ENCODE measurements around the gene AHCY.

DNA sequence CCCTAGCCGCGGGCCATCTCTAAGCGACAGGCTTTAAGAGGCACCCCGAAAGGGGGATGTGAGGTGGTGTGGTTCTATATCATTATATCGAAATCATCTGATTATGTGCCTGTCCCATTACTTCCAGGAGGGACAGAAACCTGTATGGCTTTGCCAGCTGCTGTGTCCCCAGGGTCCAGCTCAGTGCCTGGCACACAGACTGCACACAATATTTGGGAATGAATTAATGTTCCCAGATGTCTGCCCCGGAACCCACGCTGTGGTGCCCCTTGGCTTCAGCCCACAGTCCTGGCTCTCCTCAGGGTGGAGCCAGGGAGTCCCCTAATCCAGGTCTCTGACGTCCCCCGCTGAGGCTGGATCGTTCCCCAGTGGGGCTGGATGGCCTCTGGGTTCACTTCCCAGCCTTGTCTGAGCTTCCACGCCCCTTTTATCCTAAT, 8.9 kb upstream of the AHCY start:
- TF ChIP-seq, protein P1, sequence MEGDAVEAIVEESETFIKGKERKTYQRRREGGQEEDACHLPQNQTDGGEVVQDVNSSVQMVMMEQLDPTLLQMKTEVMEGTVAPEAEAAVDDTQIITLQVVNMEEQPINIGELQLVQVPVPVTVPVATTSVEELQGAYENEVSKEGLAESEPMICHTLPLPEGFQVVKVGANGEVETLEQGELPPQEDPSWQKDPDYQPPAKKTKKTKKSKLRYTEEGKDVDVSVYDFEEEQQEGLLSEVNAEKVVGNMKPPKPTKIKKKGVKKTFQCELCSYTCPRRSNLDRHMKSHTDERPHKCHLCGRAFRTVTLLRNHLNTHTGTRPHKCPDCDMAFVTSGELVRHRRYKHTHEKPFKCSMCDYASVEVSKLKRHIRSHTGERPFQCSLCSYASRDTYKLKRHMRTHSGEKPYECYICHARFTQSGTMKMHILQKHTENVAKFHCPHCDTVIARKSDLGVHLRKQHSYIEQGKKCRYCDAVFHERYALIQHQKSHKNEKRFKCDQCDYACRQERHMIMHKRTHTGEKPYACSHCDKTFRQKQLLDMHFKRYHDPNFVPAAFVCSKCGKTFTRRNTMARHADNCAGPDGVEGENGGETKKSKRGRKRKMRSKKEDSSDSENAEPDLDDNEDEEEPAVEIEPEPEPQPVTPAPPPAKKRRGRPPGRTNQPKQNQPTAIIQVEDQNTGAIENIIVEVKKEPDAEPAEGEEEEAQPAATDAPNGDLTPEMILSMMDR (conservative IDR thresholded peaks at IDR 0.05; ENCODE audit: low read depth, low read length) = no peak
- no peak for TF ChIP-seq EZH2phosphoT487 (IDR thresholded peaks at IDR 0.05; ENCODE audit: borderline replicate concordance, low read length)

Measured in PC-3 (cell line).